ENCODE measurements around the gene SHROOM1. TPM values are rescaled to one million over a fixed set of nuclear protein-coding genes. Genes with fewer than 3 reads are reported as not detected.

Gene SHROOM1
- total RNA-seq, 1 donor from 2014 or later = 6.5 TPM

GRCh38 chr5:132788990-132789886, 41.2 kb downstream of the SHROOM1 start:
- no peaks in the 10 kb centered on the region for H3K9me3 Mint-ChIP-seq
- DNase-seq (ENCODE audit: low read depth, low spot score) = no peak
- H3K36me3 Mint-ChIP-seq (ENCODE audit: low read depth) = no peaks in the 10 kb centered on the region
- H3K27me3 Mint-ChIP-seq (ENCODE audit: low read depth) = peaks cover 9% of the 10 kb centered on the region
- H3K27ac Mint-ChIP-seq (ENCODE audit: unreplicated experiment) = no peak overlapping the region
- H3K4me1 Mint-ChIP-seq = peaks cover 9% of the 10 kb centered on the region
- no peak overlapping the region for H3K4me3 Mint-ChIP-seq
- TF ChIP-seq, protein P1, sequence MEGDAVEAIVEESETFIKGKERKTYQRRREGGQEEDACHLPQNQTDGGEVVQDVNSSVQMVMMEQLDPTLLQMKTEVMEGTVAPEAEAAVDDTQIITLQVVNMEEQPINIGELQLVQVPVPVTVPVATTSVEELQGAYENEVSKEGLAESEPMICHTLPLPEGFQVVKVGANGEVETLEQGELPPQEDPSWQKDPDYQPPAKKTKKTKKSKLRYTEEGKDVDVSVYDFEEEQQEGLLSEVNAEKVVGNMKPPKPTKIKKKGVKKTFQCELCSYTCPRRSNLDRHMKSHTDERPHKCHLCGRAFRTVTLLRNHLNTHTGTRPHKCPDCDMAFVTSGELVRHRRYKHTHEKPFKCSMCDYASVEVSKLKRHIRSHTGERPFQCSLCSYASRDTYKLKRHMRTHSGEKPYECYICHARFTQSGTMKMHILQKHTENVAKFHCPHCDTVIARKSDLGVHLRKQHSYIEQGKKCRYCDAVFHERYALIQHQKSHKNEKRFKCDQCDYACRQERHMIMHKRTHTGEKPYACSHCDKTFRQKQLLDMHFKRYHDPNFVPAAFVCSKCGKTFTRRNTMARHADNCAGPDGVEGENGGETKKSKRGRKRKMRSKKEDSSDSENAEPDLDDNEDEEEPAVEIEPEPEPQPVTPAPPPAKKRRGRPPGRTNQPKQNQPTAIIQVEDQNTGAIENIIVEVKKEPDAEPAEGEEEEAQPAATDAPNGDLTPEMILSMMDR (conservative IDR thresholded peaks at IDR 0.05) = no peak

- Mint-ChIP-seq H3K4me3 (no peak overlapping the region), H3K27me3 (ENCODE audit: low read depth) (peaks cover 8% of the 10 kb centered on the region), H3K4me1 (peaks cover 9% of the 10 kb centered on the region), H3K36me3 (ENCODE audit: low read depth) (no peaks in the 10 kb centered on the region), H3K9me3 (no peaks in the 10 kb centered on the region), H3K27ac (ENCODE audit: unreplicated experiment) (no peak overlapping the region)
- no peak for DNase-seq (ENCODE audit: low read depth, low spot score)
- TF ChIP-seq, protein P1 (conservative IDR thresholded peaks at IDR 0.05) = no peak
These were observed 41.9 kb downstream of the SHROOM1 start for GRCh38 chr5:132788508-132788907.

DNA sequence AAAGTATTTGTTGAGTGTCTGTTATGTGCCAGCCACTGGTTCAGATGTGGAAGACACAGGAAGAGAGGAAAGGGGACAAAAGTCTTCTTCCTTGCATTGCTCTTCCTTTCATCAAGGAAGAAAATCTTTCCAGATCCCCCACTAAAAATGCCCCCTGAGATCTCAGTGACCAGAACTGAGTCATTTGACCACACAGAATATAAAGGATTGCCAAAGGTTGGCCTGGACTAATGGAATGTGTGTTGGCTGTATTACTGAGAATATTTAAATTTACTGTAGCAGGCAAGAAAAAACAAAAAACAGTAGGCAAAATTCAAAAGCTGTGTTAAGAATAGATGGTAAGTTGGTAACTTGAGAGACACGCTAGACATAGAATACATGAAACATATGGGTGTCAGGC, 43.4 kb downstream of the SHROOM1 start:
- H3K9me3 Mint-ChIP-seq = no peaks in the 10 kb centered on the region
- TF ChIP-seq, protein P1 (conservative IDR thresholded peaks at IDR 0.05) = no peak
- no peak overlapping the region for H3K27ac Mint-ChIP-seq (ENCODE audit: unreplicated experiment)
- peaks cover 7% of the 10 kb centered on the region for H3K27me3 Mint-ChIP-seq (ENCODE audit: low read depth)
- H3K36me3 Mint-ChIP-seq (ENCODE audit: low read depth) = no peaks in the 10 kb centered on the region
- peaks cover 9% of the 10 kb centered on the region for H3K4me1 Mint-ChIP-seq
- DNase-seq (ENCODE audit: low read depth, low spot score) = no peak
- H3K4me3 Mint-ChIP-seq = no peak overlapping the region

DNA sequence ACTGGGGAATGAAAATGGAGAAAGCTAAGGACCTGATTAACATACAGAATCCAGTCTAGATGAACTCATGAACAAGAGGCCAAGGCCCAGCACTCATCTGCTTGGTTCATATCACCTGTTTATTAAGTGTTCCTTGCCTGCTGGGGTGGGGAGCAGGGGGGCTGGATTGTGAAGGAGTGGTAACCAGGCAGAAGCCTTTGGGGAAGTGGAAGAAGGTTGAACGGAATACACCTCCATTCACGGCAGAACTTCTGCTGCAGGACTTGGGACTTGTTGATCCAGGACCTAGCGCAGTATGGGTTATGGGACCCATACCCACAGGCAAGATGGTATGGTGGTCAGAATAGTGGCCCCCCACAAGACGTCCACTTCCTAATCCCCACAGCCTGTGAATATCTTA, 44.6 kb downstream of the SHROOM1 start:
- Mint-ChIP-seq H3K9me3 (no peaks in the 10 kb centered on the region), H3K27ac (ENCODE audit: unreplicated experiment) (no peak overlapping the region)

GRCh38 chr5:132785365-132785764, 45.1 kb downstream of the SHROOM1 start:
- no peaks in the 10 kb centered on the region for H3K36me3 Mint-ChIP-seq (ENCODE audit: low read depth)
- no peak overlapping the region for H3K4me3 Mint-ChIP-seq
- no peak for DNase-seq (ENCODE audit: low read depth, low spot score)
- TF ChIP-seq, protein P1 (conservative IDR thresholded peaks at IDR 0.05) = no peak
- H3K9me3 Mint-ChIP-seq = no peaks in the 10 kb centered on the region
- peaks cover 19% of the 10 kb centered on the region for H3K27me3 Mint-ChIP-seq (ENCODE audit: low read depth)
- H3K4me1 Mint-ChIP-seq = peaks cover 9% of the 10 kb centered on the region
- H3K27ac Mint-ChIP-seq (ENCODE audit: unreplicated experiment) = no peak overlapping the region

More for the DNA sequence above, 44.6 kb downstream of the SHROOM1 start:
- no peak for DNase-seq (ENCODE audit: low read depth, low spot score)
- Mint-ChIP-seq H3K36me3 (ENCODE audit: low read depth) (no peaks in the 10 kb centered on the region), H3K27me3 (ENCODE audit: low read depth) (peaks cover 17% of the 10 kb centered on the region), H3K4me1 (peaks cover 9% of the 10 kb centered on the region), H3K4me3 (no peak overlapping the region)
- TF ChIP-seq, protein P1 (conservative IDR thresholded peaks at IDR 0.05) = no peak
